ENCODE measurements around the gene CREB3L2.

DNA sequence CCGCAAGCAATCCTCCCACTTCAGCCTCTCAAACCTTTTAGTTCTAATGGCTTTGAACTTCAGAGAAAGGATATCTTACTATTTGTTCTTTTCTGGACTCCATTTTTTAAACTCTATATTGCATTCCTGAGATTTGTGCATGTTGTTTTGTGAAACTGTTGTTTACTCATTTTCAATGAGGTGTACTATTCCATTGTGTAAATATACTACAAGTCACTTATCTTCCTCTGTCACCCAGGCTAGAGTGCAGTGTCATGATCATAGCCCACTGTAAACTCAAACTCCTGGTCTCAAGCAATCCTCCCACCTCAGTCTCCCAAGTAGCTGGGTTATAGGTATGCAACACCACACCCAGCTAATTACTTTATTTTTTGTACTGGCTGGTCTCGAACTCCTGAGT, 43.0 kb upstream of the CREB3L2 start:
- TF ChIP-seq, protein P1, sequence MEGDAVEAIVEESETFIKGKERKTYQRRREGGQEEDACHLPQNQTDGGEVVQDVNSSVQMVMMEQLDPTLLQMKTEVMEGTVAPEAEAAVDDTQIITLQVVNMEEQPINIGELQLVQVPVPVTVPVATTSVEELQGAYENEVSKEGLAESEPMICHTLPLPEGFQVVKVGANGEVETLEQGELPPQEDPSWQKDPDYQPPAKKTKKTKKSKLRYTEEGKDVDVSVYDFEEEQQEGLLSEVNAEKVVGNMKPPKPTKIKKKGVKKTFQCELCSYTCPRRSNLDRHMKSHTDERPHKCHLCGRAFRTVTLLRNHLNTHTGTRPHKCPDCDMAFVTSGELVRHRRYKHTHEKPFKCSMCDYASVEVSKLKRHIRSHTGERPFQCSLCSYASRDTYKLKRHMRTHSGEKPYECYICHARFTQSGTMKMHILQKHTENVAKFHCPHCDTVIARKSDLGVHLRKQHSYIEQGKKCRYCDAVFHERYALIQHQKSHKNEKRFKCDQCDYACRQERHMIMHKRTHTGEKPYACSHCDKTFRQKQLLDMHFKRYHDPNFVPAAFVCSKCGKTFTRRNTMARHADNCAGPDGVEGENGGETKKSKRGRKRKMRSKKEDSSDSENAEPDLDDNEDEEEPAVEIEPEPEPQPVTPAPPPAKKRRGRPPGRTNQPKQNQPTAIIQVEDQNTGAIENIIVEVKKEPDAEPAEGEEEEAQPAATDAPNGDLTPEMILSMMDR (IDR thresholded peaks at IDR 0.05), result no peak
- TF ChIP-seq POLR2AphosphoS5 (IDR thresholded peaks at IDR 0.05) (no peak), POLR2A (IDR thresholded peaks at IDR 0.05) (no peak)

Data from suprapubic skin (tissue), 4 donors.